Breast epithelium (tissue), 4 donors: Measurements from ENCODE around the gene YOD1. TPM values are rescaled to one million over a fixed set of nuclear protein-coding genes. Genes with fewer than 3 reads are reported as not detected.

Experiments
- DNase-seq, 2 donors: peaks; one replicate each; pipeline ENCODE4 v3.0.0-alpha.2; 2019; ENCODE audit warnings: low spot score in 2 of 2
- H3K27ac ChIP-seq, 2 donors: fragments of 200-600 bp; sonication (generic) in 1 of 2; one replicate each; pipeline ENCODE4 v1.5.1; 2016 to 2019; ENCODE audit warnings: mild to moderate bottlenecking in 1 of 2
- H3K27me3 ChIP-seq, 2 donors: fragments of 200-600 bp; sonication (generic) in 1 of 2; one replicate each; pipeline versions ENCODE4 v1.5.1 to v1.6.0; 2017 to 2019; ENCODE audit warnings: control low read depth in 1 of 2, mild to moderate bottlenecking in 1 of 2
- H3K36me3 ChIP-seq: fragments of 200-600 bp; one replicate; pipeline ENCODE4 v1.5.1; 2019
- H3K4me1 ChIP-seq, 2 donors: fragments of 200-600 bp; sonication (generic); one replicate each; pipeline ENCODE4 v1.5.1; 2016 to 2019; ENCODE audit warnings: control low read depth in 1 of 2
- H3K4me3 ChIP-seq, 3 donors: fragments of 200-600 bp; sonication (generic); 1 replicate in 2 of 3; 2 replicates in 1 of 3; pipeline ENCODE4 v1.5.1; 2016 to 2019; ENCODE audit warnings: mild to moderate bottlenecking in 3 of 3, moderate library complexity in 2 of 3
- H3K9me3 ChIP-seq, 2 donors: fragments of 200-600 bp; sonication (generic) in 1 of 2; one replicate each; pipeline ENCODE4 v1.5.1; 2016 to 2019; ENCODE audit warnings: control low read depth in 1 of 2
- CTCF ChIP-seq, 3 donors: fragments of 450-650 bp; IDR thresholded peaks; one replicate each; pipeline ENCODE4 v1.5.1; 2016 to 2017; ENCODE audit warnings: antibody characterized with exemption in 3 of 3, mild to moderate bottlenecking in 3 of 3, moderate library complexity in 3 of 3
- POLR2A ChIP-seq: fragments of 450-650 bp; IDR thresholded peaks from one replicate; pipeline ENCODE4 v1.6.1; 2016; ENCODE audit warnings: antibody characterized with exemption, mild to moderate bottlenecking, moderate library complexity
- POLR2AphosphoS5 ChIP-seq, 3 donors: sonication (generic); formaldehyde crosslinking; IDR thresholded peaks; one replicate each; pipeline ENCODE4 v1.6.1; 2017; ENCODE audit warnings: antibody characterized with exemption in 3 of 3
- intact Hi-C: fragments of 100-400 bp; cut with DNase I; formaldehyde crosslinking; loops from one replicate; pipeline ENCODE4 v1.15.1; 2023; ENCODE audit warnings: low total_unique reads
- total RNA-seq, 3 donors: library from RNA; depleted of rRNA; stranded (reverse); fragments of >200 nt; gene quantifications; one replicate each; pipeline ENCODE4 v1.1.0, GENCODE V29; 2016

Gene YOD1
- total RNA-seq, 3 donors from 2014 or later, result 6.9 to 13.3 (median 9.2) TPM

DNA sequence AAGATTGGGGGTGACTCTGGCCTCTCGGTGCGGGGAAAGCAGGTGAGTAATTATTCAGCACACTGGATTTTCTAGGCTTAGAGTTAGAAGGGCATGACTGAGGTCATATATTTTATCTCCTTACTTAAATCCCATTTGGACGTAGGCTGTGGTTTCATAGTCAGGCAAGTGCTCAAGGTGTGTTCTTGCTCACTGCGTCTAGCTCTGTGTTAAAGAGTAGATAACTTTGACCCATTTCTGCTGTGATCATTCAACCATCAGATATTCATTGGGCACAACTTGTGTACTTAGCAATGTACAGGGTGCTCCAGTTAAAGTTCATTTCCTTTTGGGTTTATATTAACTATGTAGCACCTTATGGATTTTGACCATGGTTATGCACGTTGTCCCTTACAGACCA, 16.7 kb upstream of the YOD1 start:
- no peaks in the 10 kb centered on the region for H3K4me1 ChIP-seq
- TF ChIP-seq POLR2AphosphoS5 (IDR thresholded peaks at IDR 0.05) (no peak), POLR2A (no peak)
- intact Hi-C loops, result no loop called here
- no peaks in the 10 kb centered on the region for H3K9me3 ChIP-seq
- H3K36me3 ChIP-seq, result no peaks in the 10 kb centered on the region
- H3K4me3 ChIP-seq, result no peak overlapping the region
- H3K27me3 ChIP-seq, result no peaks in the 10 kb centered on the region
- no peak for DNase-seq
- H3K27ac ChIP-seq, result no peak overlapping the region

DNA sequence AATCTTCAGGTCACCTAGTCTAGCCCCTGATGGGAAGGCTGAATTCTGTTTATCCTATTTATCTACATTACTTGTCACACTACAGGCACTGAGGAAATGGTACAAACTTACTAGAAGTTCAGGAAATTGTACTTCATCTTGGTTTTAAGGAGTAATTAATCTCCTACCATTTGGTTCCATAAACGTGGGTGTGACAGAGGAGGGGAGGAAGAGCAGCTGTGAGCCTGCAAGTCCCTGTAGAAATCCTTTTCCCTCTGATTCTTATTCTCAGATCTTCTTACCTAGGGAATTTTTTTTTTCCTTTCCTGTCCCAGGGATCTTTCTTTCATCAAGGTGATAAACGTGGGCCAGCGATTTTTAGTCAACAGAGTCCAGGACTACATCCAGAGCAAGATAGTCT, 16.2 kb upstream of the YOD1 start:
- H3K4me1 ChIP-seq, result no peaks in the 10 kb centered on the region
- H3K27me3 ChIP-seq, result no peaks in the 10 kb centered on the region
- H3K27ac ChIP-seq, result no peak overlapping the region
- no peak for DNase-seq
- no peaks in the 10 kb centered on the region for H3K36me3 ChIP-seq
- TF ChIP-seq POLR2A (no peak), CTCF (IDR thresholded peaks at IDR 0.05) (no peak), POLR2AphosphoS5 (IDR thresholded peaks at IDR 0.05) (no peak)
- intact Hi-C loops, result no loop called here
- no peaks in the 10 kb centered on the region for H3K9me3 ChIP-seq
- H3K4me3 ChIP-seq, result no peak overlapping the region

- H3K4me3 ChIP-seq, result no peak overlapping the region
- DNase-seq, result no peak
- intact Hi-C loops, result no loop called here
- no peaks in the 10 kb centered on the region for H3K27me3 ChIP-seq
- no peaks in the 10 kb centered on the region for H3K36me3 ChIP-seq
- TF ChIP-seq POLR2AphosphoS5 (IDR thresholded peaks at IDR 0.05) (no peak), CTCF (IDR thresholded peaks at IDR 0.05) (no peak), POLR2A (no peak)
- H3K27ac ChIP-seq, result no peak overlapping the region
- no peaks in the 10 kb centered on the region for H3K9me3 ChIP-seq
- H3K4me1 ChIP-seq, result no peaks in the 10 kb centered on the region
Measured at GRCh38 chr1:207064561-207064960, 13.6 kb upstream of the YOD1 start.

- no peaks in the 10 kb centered on the region for H3K9me3 ChIP-seq
- intact Hi-C loops, result no loop called here
- H3K27me3 ChIP-seq, result no peaks in the 10 kb centered on the region
- TF ChIP-seq POLR2A (no peak), CTCF (IDR thresholded peaks at IDR 0.05) (no peak), POLR2AphosphoS5 (IDR thresholded peaks at IDR 0.05) (no peak)
- no peak overlapping the region for H3K4me3 ChIP-seq
- no peaks in the 10 kb centered on the region for H3K36me3 ChIP-seq
- no peaks in the 10 kb centered on the region for H3K4me1 ChIP-seq
- no peak overlapping the region for H3K27ac ChIP-seq
- no peak for DNase-seq
Measured at GRCh38 chr1:207063014-207063413, 12.0 kb upstream of the YOD1 start.

DNA sequence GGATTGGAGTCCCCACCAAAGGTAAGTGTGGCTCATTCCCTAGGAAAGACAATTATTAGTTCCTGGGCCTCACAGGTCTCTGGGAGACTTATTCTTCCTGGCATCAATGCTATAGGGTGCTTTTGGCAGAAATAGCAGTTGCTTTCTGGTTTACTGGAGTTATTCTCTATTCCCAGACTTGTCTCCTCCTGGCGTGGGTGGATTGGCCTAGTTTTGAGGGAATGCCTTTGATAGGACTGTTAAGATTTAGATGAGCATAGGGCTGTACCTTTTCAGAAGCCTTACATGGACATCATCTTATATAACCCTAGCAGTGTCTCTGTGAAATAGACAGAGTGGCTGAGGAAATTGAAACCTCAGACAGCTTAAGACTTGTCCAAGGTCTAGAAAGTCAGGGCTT, 11.1 kb upstream of the YOD1 start:
- no peak overlapping the region for H3K4me3 ChIP-seq
- H3K27ac ChIP-seq, result no peak overlapping the region
- TF ChIP-seq POLR2A (no peak), POLR2AphosphoS5 (IDR thresholded peaks at IDR 0.05) (no peak), CTCF (IDR thresholded peaks at IDR 0.05) (no peak)
- H3K9me3 ChIP-seq, result no peaks in the 10 kb centered on the region
- H3K36me3 ChIP-seq, result no peaks in the 10 kb centered on the region
- H3K27me3 ChIP-seq, result no peaks in the 10 kb centered on the region
- intact Hi-C loops, result no loop called here
- DNase-seq, result no peak
- no peaks in the 10 kb centered on the region for H3K4me1 ChIP-seq

DNA sequence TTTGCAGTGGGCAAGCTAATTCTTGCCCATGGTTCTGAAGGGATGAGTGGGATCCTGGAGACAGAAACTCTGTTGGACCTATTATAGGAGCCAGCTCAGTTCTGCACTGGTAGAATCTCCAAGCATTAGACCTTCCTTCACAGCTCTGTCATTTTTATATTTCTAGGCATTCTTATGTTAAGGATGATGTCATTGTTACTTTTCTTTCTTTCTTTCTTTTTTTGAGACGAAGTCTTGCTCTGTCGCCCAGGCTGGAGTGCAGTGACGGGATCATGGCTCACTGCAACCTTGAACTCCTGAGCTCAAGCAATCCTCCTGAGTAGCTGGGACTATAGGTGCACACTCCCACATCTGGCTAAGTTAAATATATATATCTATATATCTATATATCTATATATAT, 9.6 kb upstream of the YOD1 start:
- no peak for DNase-seq
- intact Hi-C loops, result no loop called here
- H3K4me1 ChIP-seq, result no peaks in the 10 kb centered on the region
- H3K4me3 ChIP-seq, result no peak overlapping the region
- no peaks in the 10 kb centered on the region for H3K27me3 ChIP-seq
- H3K36me3 ChIP-seq, result no peaks in the 10 kb centered on the region
- TF ChIP-seq CTCF (IDR thresholded peaks at IDR 0.05) (no peak), POLR2AphosphoS5 (IDR thresholded peaks at IDR 0.05) (no peak), POLR2A (no peak)
- H3K9me3 ChIP-seq, result no peaks in the 10 kb centered on the region
- peak overlapping the region in 1 of 2 donors; percentile 70 for H3K27ac ChIP-seq
